ENCODE data around the gene TEAD1. TPM values are rescaled to one million over a fixed set of nuclear protein-coding genes. Genes with fewer than 3 reads are reported as not detected.

TEAD1 gene
- total and polyA plus RNA-seq, 9 of the 15 experiments (the other 6 are each of a cell fraction or from before 2014, with no cell fraction given), result 1.7 to 17.7 (median 10.8) TPM

GRCh38 chr11:12989428-12990161 lies 315.4 kb downstream of the TEAD1 start (continued):
- TF ChIP-seq TFE3 (CRISPR knock-in tag; IDR thresholded peaks at IDR 0.05) (peak; percentile 14; the same call in 1 of the 2 replicates), NR4A1 (CRISPR knock-in tag; IDR thresholded peaks at IDR 0.05) (no peak), NR4A1 (tag; IDR thresholded peaks at IDR 0.05) (peak; percentile 34; the same call in 1 of the 2 replicates), MNT (conservative IDR thresholded peaks at IDR 0.05) (peak; percentile 86 to 91), HSF4 (CRISPR knock-in tag; IDR thresholded peaks at IDR 0.05; ENCODE audit: borderline replicate concordance) (no peak), SRSF7 (optimal IDR thresholded peaks at IDR 0.05; ENCODE audit: low read depth, low read length) (no peak), ARID3A (IDR thresholded peaks at IDR 0.05; ENCODE audit: borderline replicate concordance, low read depth, low read length) (peak; percentile 78; the same call in 1 of the 2 replicates), CREB1 (IDR thresholded peaks at IDR 0.05) (peak; percentile 81), CREB1 (CRISPR knock-in tag; IDR thresholded peaks at IDR 0.05) (no peak), TCFL5 (CRISPR knock-in tag; conservative IDR thresholded peaks at IDR 0.05) (no peak), DMBX1 (CRISPR knock-in tag; IDR thresholded peaks at IDR 0.05; ENCODE audit: borderline replicate concordance) (peak; percentile 77; the same call in 1 of the 2 replicates), MYBL2 (IDR thresholded peaks at IDR 0.05; ENCODE audit: low read depth) (no peak), MYBL2 (CRISPR knock-in tag; IDR thresholded peaks at IDR 0.05; ENCODE audit: borderline replicate concordance) (no peak), SNIP1 (IDR thresholded peaks at IDR 0.05; ENCODE audit: low read depth) (no peak), ETV1 (tag; conservative IDR thresholded peaks at IDR 0.05; ENCODE audit: low read depth) (peak; percentile 41; the same call in 1 of the 2 replicates), ZKSCAN1 (IDR thresholded peaks at IDR 0.05; ENCODE audit: low read depth, low read length) (peak; percentile 55; the same call in 1 of the 2 replicates), ZKSCAN8 (CRISPR knock-in tag; IDR thresholded peaks at IDR 0.05) (no peak), ZNF282 (CRISPR knock-in tag; IDR thresholded peaks at IDR 0.05) (no peak), MAZ (CRISPR knock-in tag; conservative IDR thresholded peaks at IDR 0.05 in 1 of 2, IDR thresholded peaks at IDR 0.05 in 1 of 2) (peak in 1 of 2 experiments; percentile 63; a peak in 2 of 4 replicates), TEAD4 (IDR thresholded peaks at IDR 0.05; ENCODE audit: low read length) (peak; percentile 96), TEAD4 (CRISPR knock-in tag; IDR thresholded peaks at IDR 0.05; ENCODE audit: borderline replicate concordance) (no peak), KLF1 (tag; IDR thresholded peaks at IDR 0.05) (peak; percentile 78), POU5F1 (IDR thresholded peaks at IDR 0.05; ENCODE audit: borderline replicate concordance, low read depth, low read length, partially characterized antibody) (no peak), NR2C1 (IDR thresholded peaks at IDR 0.05) (peak; percentile 43), NR2C1 (tag; IDR thresholded peaks at IDR 0.05) (peak; percentile 48)
